Caco-2 (cell line): ENCODE results near the gene APELA. TPM values are rescaled to one million over a fixed set of nuclear protein-coding genes. Genes with fewer than 3 reads are reported as not detected.
"Not testable (repeated sequence)": the region's sequence is repeated elsewhere in the genome, so short reads cannot be mapped to it uniquely, and the experiment has no call there.

Source experiments
- BruUV-seq: library from RNA; stranded (reverse); fragments of 400-500 nt; replicated peaks from 2 replicates; lab custom pipeline; 2021; lab: Mats Ljungman, UMichigan
- CTCF ChIA-PET: fragments of 300-600 bp; sonication (Branson Sonifier 250); formaldehyde crosslinking; loops from one replicate; lab custom pipeline; 2022; ENCODE audit warnings: antibody characterized with exemption; lab: Charles Lee
- POLR2A ChIA-PET: fragments of 300-600 bp; sonication (Branson Sonifier 250); formaldehyde crosslinking; loops from one replicate; lab custom pipeline; 2022; ENCODE audit warnings: antibody characterized with exemption; lab: Charles Lee
- DNase-seq, 2 experiments: peaks; one replicate each; pipeline versions ENCODE4 v3.0.0 to v3.0.0-alpha.2; 2020 to 2022
- H3K27me3 ChIP-seq: replicated peaks from 2 replicates; pipeline ENCODE4 v1.6.0; 2011; ENCODE audit warnings: low read length; ENCODE audit not compliant: control insufficient read depth, insufficient read depth
- H3K36me3 ChIP-seq: 2 replicates; pipeline ENCODE4 v1.5.1; 2011; ENCODE audit warnings: low read length; ENCODE audit not compliant: control insufficient read depth, insufficient read depth
- H3K4me1 ChIP-seq: fragments of 250-450 bp; sonication (Bioruptor Pico); 2 replicates; pipeline ENCODE4 v1.5.1; 2020; ENCODE audit warnings: mild to moderate bottlenecking
- H3K4me3 ChIP-seq: 2 replicates; pipeline ENCODE4 v1.5.1; 2011; ENCODE audit warnings: low read depth, mild to moderate bottlenecking, control low read depth, low read length
- H3K9me3 ChIP-seq: fragments of 250-450 bp; sonication (Bioruptor Pico); 2 replicates; pipeline ENCODE4 v1.5.1; 2020; ENCODE audit warnings: mild to moderate bottlenecking, moderate library complexity
- H3K27ac Mint-ChIP-seq: one replicate; pipeline ENCODE4 v1.8.0; 2022; ENCODE audit warnings: mixed read lengths; ENCODE audit not compliant: unreplicated experiment
- H3K27me3 Mint-ChIP-seq: one replicate; pipeline ENCODE4 v1.8.0; 2022; ENCODE audit warnings: mixed read lengths; ENCODE audit not compliant: insufficient read depth, unreplicated experiment
- H3K36me3 Mint-ChIP-seq: one replicate; pipeline ENCODE4 v1.8.0; 2022; ENCODE audit warnings: mild to moderate bottlenecking, mixed read lengths; ENCODE audit not compliant: insufficient read depth, unreplicated experiment
- H3K4me1 Mint-ChIP-seq: one replicate; pipeline ENCODE4 v1.8.0; 2022; ENCODE audit warnings: low read depth, mixed read lengths; ENCODE audit not compliant: unreplicated experiment
- H3K4me3 Mint-ChIP-seq: one replicate; pipeline ENCODE4 v1.8.0; 2022; ENCODE audit warnings: mild to moderate bottlenecking, moderate library complexity, mixed read lengths; ENCODE audit not compliant: unreplicated experiment
- H3K9me3 Mint-ChIP-seq: one replicate; pipeline ENCODE4 v1.8.0; 2022; ENCODE audit warnings: mixed read lengths; ENCODE audit not compliant: unreplicated experiment
- intact Hi-C: fragments of 100-400 bp; cut with micrococcal nuclease; formaldehyde crosslinking; loops from one replicate; pipeline ENCODE4 v1.10.0; 2022; ENCODE audit not compliant: unreplicated experiment
- total RNA-seq: library from RNA; stranded (reverse); gene quantifications from 2 replicates; pipeline ENCODE4 v1.2.3, GENCODE V29; 2022
- TF ChIP-seq, protein P1 (sequence below), 2 experiments: fragments of 200-600 bp in 1 of 2; IDR thresholded peaks; 1 replicate in 1 of 2; 2 replicates in 1 of 2; pipeline versions ENCODE4 v1.5.1 to v1.8.0; 2011 to 2022; ENCODE audit warnings: antibody characterized with exemption in 1 of 2, control low read depth in 1 of 2, inconsistent platforms in 1 of 2, low read depth in 1 of 2, low read length in 1 of 2, mild to moderate bottlenecking in 1 of 2, moderate library complexity in 1 of 2; ENCODE audit not compliant: insufficient read depth in 1 of 2, severe bottlenecking in 1 of 2, unreplicated experiment in 1 of 2

The APELA gene
- total RNA-seq, 1 experiment from 2014 or later = 30.6 TPM

DNA sequence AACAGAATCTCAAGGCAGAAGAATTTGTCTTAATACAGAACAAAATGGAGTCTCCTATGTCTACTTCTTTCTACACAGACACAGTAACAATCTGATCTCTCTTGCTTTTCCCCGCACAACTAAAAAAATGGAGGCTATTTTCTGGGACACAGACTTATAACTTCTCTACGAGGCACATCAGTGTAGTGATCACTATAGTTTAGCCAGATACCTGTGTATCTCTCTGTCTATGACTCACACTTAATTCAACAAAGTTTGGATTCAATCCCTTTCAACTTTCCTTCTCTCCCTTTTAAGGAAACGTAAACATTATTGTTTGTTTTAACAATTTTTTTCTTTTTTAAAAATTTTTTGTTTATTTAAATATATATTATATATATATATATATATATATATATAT, 29.4 kb downstream of the APELA start:
- no peaks in the 10 kb centered on the region for H3K9me3 Mint-ChIP-seq
- peak overlapping the region; percentile 73 for H3K27ac Mint-ChIP-seq
- no peaks in the 10 kb centered on the region for H3K36me3 ChIP-seq
- TF ChIP-seq, protein P1, sequence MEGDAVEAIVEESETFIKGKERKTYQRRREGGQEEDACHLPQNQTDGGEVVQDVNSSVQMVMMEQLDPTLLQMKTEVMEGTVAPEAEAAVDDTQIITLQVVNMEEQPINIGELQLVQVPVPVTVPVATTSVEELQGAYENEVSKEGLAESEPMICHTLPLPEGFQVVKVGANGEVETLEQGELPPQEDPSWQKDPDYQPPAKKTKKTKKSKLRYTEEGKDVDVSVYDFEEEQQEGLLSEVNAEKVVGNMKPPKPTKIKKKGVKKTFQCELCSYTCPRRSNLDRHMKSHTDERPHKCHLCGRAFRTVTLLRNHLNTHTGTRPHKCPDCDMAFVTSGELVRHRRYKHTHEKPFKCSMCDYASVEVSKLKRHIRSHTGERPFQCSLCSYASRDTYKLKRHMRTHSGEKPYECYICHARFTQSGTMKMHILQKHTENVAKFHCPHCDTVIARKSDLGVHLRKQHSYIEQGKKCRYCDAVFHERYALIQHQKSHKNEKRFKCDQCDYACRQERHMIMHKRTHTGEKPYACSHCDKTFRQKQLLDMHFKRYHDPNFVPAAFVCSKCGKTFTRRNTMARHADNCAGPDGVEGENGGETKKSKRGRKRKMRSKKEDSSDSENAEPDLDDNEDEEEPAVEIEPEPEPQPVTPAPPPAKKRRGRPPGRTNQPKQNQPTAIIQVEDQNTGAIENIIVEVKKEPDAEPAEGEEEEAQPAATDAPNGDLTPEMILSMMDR (IDR thresholded peaks at IDR 0.05; ENCODE audit: insufficient read depth in 1 of 2, low read depth in 1 of 2, low read length in 1 of 2, severe bottlenecking in 1 of 2, unreplicated experiment in 1 of 2) = no peak
- peaks cover 12% of the 10 kb centered on the region for H3K4me1 ChIP-seq
- no peaks in the 10 kb centered on the region for H3K27me3 Mint-ChIP-seq
- no peaks in the 10 kb centered on the region for H3K9me3 ChIP-seq
- ChIA-PET CTCF (no interaction called here), POLR2A (interaction anchor here (0.6 kb wide), 2 partner anchors 128 to 770 kb away, joined by 3 to 4 read pairs; no protein-coding TSS in a partner anchor)
- peaks cover 30% of the 10 kb centered on the region for H3K4me1 Mint-ChIP-seq
- intact Hi-C loops = no loop called here
- no peak for DNase-seq
- peaks cover 6% of the 10 kb centered on the region for H3K36me3 Mint-ChIP-seq
- no peak overlapping the region for H3K4me3 ChIP-seq
- BruUV-seq = no TSS peak
- no peaks in the 10 kb centered on the region for H3K27me3 ChIP-seq
- no peak overlapping the region for H3K4me3 Mint-ChIP-seq

DNA sequence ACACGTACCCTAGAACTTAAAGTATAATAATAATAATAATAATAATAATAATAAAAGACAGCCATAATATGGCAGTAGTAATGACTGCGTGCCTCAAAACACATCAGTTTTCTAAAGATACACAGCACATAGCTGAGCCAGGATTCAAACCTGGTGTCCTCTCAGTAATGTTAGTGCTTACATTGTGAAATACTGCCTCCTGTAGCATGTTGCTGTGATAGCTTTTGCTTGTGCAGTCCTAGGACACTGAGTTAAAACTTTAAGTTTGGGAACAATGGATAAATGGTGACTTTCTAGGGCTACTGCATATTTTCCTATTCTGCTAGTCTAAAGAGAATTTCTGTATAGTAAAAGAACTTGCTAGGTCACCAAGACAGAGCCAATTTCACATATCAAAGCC, 36.5 kb downstream of the APELA start:
- H3K4me1 Mint-ChIP-seq, H3K9me3 Mint-ChIP-seq: not testable (repeated sequence)

GRCh38 chr4:164918956-164919355, 42.0 kb downstream of the APELA start:
- TF ChIP-seq, protein P1 (IDR thresholded peaks at IDR 0.05; ENCODE audit: insufficient read depth in 1 of 2, low read depth in 1 of 2, low read length in 1 of 2, severe bottlenecking in 1 of 2, unreplicated experiment in 1 of 2) = no peak
- Mint-ChIP-seq H3K9me3 (no peaks in the 10 kb centered on the region), H3K27me3 (no peaks in the 10 kb centered on the region), H3K4me3 (no peak overlapping the region), H3K36me3 (no peaks in the 10 kb centered on the region), H3K27ac (no peak overlapping the region), H3K4me1 (no peaks in the 10 kb centered on the region)
- no peaks in the 10 kb centered on the region for H3K36me3 ChIP-seq
- DNase-seq = no peak
- no peaks in the 10 kb centered on the region for H3K9me3 ChIP-seq
- no peaks in the 10 kb centered on the region for H3K27me3 ChIP-seq
- BruUV-seq = no TSS peak
- intact Hi-C loops = no loop called here
- POLR2A ChIA-PET = no interaction called here
- no peaks in the 10 kb centered on the region for H3K4me1 ChIP-seq
- CTCF ChIA-PET = interaction anchor here (1.2 kb wide), 1 partner anchor 16 kb away, joined by 4 read pairs; no protein-coding TSS in a partner anchor
- no peak overlapping the region for H3K4me3 ChIP-seq

More for the DNA sequence above, 36.5 kb downstream of the APELA start:
- H3K27ac Mint-ChIP-seq, H3K4me1 ChIP-seq, DNase-seq, BruUV-seq, H3K36me3 ChIP-seq, H3K27me3 ChIP-seq, H3K27me3 Mint-ChIP-seq, H3K4me3 Mint-ChIP-seq, H3K36me3 Mint-ChIP-seq, H3K4me3 ChIP-seq, H3K9me3 ChIP-seq, POLR2A ChIA-PET: not testable (repeated sequence)
- intact Hi-C loops = loop anchor here (1.0 kb wide), 1 partner anchor 133 kb away; no protein-coding TSS in a partner anchor
- CTCF ChIA-PET = interaction anchor here (0.6 kb wide), 1 partner anchor 124 kb away, joined by 3 read pairs; no protein-coding TSS in a partner anchor
- TF ChIP-seq, protein P1 (IDR thresholded peaks at IDR 0.05; ENCODE audit: insufficient read depth in 1 of 2, low read depth in 1 of 2, low read length in 1 of 2, severe bottlenecking in 1 of 2, unreplicated experiment in 1 of 2) = peak in 1 of 2 experiments; percentile 11
